ENCODE data around the gene ARHGEF19. TPM values are rescaled to one million over a fixed set of nuclear protein-coding genes. Genes with fewer than 3 reads are reported as not detected.

Gene ARHGEF19
- total and polyA plus RNA-seq, 9 of the 15 experiments (the other 6 are each of a cell fraction or from before 2014, with no cell fraction given): 0.73 to 21.0 (median 5.2) TPM

GRCh38 chr1:16150508-16150907 lies 61.9 kb downstream of the ARHGEF19 start:
- Histone ChIP-seq H3K27ac (ENCODE audit: extremely low read depth, low read depth, low read length) (no peak overlapping the region), H3K36me3 (ENCODE audit: control insufficient read depth, insufficient read depth, low read length) (no peaks in the 10 kb centered on the region), H4K20me1 (replicated peaks; ENCODE audit: control insufficient read depth, insufficient read depth, low read length) (peaks cover 6% of the 10 kb centered on the region; the same call in 1 of the 2 replicates), H3K9me3 (replicated peaks; ENCODE audit: control insufficient read depth, insufficient read depth, low read depth, low read length) (no peaks in the 10 kb centered on the region), H2AFZ (ENCODE audit: low read depth, low read length) (no peak overlapping the region), H3K79me2 (ENCODE audit: control insufficient read depth, insufficient read depth, low read length) (no peaks in the 10 kb centered on the region), H3K4me3 (no peak overlapping the region), H3K9ac (ENCODE audit: insufficient read depth in 1 of 2, low read depth in 2 of 2, low read length in 2 of 2) (peak overlapping the region in 1 of 2 experiments; percentile 72; a peak in 2 of 4 replicates), H3K27me3 (ENCODE audit: control insufficient read depth in 2 of 2, insufficient read depth in 2 of 2, low read length in 2 of 2) (no peaks in the 10 kb centered on the region), H3K4me1 (replicated peaks in 1 of 2; ENCODE audit: control insufficient read depth in 2 of 2, insufficient read depth in 2 of 2, low read length in 2 of 2) (peaks cover 36 to 71% of the 10 kb centered on the region in 2 experiments), H3K9me1 (ENCODE audit: control insufficient read depth, insufficient read depth, low read length) (peaks cover 4% of the 10 kb centered on the region), H3K4me2 (ENCODE audit: insufficient read depth, low read length) (no peak overlapping the region)
- intact Hi-C loops (cut with micrococcal nuclease) (loop anchor here (5.0 kb wide), 1 partner anchor 68 kb away; no protein-coding TSS in a partner anchor), in situ Hi-C loops (cut with MboI) (no loop called here)
- DNase-seq (ENCODE audit: extremely low read depth in 1 of 4, low spot score in 3 of 4) (no peak), ATAC-seq (no peak), FAIRE-seq (no peak)
- no TSS peak for BruUV-seq (replicated peaks)
- POLR2A ChIA-PET: interaction anchor here (0.6 to 2.5 kb wide), 6 partner anchors 13 to 97 kb away, joined by 3 to 20 read pairs (median 3); no protein-coding TSS in a partner anchor
- CTCF ChIA-PET (ENCODE audit: low intra/inter-chr PET ratio): no interaction called here
- 43% methylated on average over 6 of the region's 6 CpGs for WGBS (ENCODE audit: insufficient coverage, low coverage, missing lambda C conversion rate)
- peak; percentile 7; the same call in 1 of the 2 replicates for TF ChIP-seq GATA2 (CRISPR knock-in tag; IDR thresholded peaks at IDR 0.05)
- TF ChIP-seq, protein P1, sequence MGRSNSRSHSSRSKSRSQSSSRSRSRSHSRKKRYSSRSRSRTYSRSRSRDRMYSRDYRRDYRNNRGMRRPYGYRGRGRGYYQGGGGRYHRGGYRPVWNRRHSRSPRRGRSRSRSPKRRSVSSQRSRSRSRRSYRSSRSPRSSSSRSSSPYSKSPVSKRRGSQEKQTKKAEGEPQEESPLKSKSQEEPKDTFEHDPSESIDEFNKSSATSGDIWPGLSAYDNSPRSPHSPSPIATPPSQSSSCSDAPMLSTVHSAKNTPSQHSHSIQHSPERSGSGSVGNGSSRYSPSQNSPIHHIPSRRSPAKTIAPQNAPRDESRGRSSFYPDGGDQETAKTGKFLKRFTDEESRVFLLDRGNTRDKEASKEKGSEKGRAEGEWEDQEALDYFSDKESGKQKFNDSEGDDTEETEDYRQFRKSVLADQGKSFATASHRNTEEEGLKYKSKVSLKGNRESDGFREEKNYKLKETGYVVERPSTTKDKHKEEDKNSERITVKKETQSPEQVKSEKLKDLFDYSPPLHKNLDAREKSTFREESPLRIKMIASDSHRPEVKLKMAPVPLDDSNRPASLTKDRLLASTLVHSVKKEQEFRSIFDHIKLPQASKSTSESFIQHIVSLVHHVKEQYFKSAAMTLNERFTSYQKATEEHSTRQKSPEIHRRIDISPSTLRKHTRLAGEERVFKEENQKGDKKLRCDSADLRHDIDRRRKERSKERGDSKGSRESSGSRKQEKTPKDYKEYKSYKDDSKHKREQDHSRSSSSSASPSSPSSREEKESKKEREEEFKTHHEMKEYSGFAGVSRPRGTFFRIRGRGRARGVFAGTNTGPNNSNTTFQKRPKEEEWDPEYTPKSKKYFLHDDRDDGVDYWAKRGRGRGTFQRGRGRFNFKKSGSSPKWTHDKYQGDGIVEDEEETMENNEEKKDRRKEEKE (IDR thresholded peaks at IDR 0.05; ENCODE audit: borderline replicate concordance in 1 of 2, control insufficient read depth in 1 of 2, low read depth in 2 of 2, low read length in 1 of 2): no peak
- no peak for TF ChIP-seq ZBTB17 (CRISPR knock-in tag; IDR thresholded peaks at IDR 0.05)
- TF ChIP-seq EGR1 (conservative IDR thresholded peaks at IDR 0.05): 0 out of 2 replicates have a peak, but pooled peaks have one; percentile 19

All from K562 (cell line).